Measurements from ENCODE around the gene FREY1. TPM values are rescaled to one million over a fixed set of nuclear protein-coding genes. Genes with fewer than 3 reads are reported as not detected.

The FREY1 gene
- total and polyA plus RNA-seq, 2 of the 13 experiments (the other 11 are each of a cell fraction or from before 2014, with no cell fraction given), result 0.44 to 0.73 TPM

- TF ChIP-seq, protein P1, sequence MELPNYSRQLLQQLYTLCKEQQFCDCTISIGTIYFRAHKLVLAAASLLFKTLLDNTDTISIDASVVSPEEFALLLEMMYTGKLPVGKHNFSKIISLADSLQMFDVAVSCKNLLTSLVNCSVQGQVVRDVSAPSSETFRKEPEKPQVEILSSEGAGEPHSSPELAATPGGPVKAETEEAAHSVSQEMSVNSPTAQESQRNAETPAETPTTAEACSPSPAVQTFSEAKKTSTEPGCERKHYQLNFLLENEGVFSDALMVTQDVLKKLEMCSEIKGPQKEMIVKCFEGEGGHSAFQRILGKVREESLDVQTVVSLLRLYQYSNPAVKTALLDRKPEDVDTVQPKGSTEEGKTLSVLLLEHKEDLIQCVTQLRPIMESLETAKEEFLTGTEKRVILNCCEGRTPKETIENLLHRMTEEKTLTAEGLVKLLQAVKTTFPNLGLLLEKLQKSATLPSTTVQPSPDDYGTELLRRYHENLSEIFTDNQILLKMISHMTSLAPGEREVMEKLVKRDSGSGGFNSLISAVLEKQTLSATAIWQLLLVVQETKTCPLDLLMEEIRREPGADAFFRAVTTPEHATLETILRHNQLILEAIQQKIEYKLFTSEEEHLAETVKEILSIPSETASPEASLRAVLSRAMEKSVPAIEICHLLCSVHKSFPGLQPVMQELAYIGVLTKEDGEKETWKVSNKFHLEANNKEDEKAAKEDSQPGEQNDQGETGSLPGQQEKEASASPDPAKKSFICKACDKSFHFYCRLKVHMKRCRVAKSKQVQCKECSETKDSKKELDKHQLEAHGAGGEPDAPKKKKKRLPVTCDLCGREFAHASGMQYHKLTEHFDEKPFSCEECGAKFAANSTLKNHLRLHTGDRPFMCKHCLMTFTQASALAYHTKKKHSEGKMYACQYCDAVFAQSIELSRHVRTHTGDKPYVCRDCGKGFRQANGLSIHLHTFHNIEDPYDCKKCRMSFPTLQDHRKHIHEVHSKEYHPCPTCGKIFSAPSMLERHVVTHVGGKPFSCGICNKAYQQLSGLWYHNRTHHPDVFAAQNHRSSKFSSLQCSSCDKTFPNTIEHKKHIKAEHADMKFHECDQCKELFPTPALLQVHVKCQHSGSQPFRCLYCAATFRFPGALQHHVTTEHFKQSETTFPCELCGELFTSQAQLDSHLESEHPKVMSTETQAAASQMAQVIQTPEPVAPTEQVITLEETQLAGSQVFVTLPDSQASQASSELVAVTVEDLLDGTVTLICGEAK (IDR thresholded peaks at IDR 0.05), result peak; percentile 64; the same call in 1 of the 2 replicates
- TF ChIP-seq, protein P1 (CRISPR knock-in tag; IDR thresholded peaks at IDR 0.05), result peak; percentile 82
- TF ChIP-seq, protein P2, sequence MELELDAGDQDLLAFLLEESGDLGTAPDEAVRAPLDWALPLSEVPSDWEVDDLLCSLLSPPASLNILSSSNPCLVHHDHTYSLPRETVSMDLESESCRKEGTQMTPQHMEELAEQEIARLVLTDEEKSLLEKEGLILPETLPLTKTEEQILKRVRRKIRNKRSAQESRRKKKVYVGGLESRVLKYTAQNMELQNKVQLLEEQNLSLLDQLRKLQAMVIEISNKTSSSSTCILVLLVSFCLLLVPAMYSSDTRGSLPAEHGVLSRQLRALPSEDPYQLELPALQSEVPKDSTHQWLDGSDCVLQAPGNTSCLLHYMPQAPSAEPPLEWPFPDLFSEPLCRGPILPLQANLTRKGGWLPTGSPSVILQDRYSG (CRISPR knock-in tag; IDR thresholded peaks at IDR 0.05), result no peak
- TF ChIP-seq ZBTB10 (CRISPR knock-in tag; IDR thresholded peaks at IDR 0.05; ENCODE audit: borderline replicate concordance) (no peak), KLF15 (CRISPR knock-in tag; IDR thresholded peaks at IDR 0.05; ENCODE audit: borderline replicate concordance) (0 out of 2 replicates have a peak, but pooled peaks have one; percentile 41), ZNF747 (CRISPR knock-in tag; IDR thresholded peaks at IDR 0.05; ENCODE audit: borderline replicate concordance) (peak; percentile 78; the same call in 1 of the 2 replicates), BORCS8-MEF2B (CRISPR knock-in tag; IDR thresholded peaks at IDR 0.05) (peak; percentile 81), KMT2B (CRISPR knock-in tag; IDR thresholded peaks at IDR 0.05) (peak; percentile 65; the same call in 1 of the 2 replicates), MEF2D (CRISPR knock-in tag; IDR thresholded peaks at IDR 0.05) (0 out of 2 replicates have a peak, but pooled peaks have one; percentile 73), ZNF629 (CRISPR knock-in tag; conservative IDR thresholded peaks at IDR 0.05) (no peak), MYNN (CRISPR knock-in tag; IDR thresholded peaks at IDR 0.05; ENCODE audit: low read depth) (no peak), THAP11 (CRISPR knock-in tag; IDR thresholded peaks at IDR 0.05) (peak; percentile 87), ZNF569 (CRISPR knock-in tag; IDR thresholded peaks at IDR 0.05; ENCODE audit: borderline replicate concordance) (no peak), KLF16 (CRISPR knock-in tag; IDR thresholded peaks at IDR 0.05) (no peak; a peak in 1 of 4 replicates), HMG20B (CRISPR knock-in tag; conservative IDR thresholded peaks at IDR 0.05) (no peak), ZNF468 (CRISPR knock-in tag; IDR thresholded peaks at IDR 0.05) (no peak), PLRG1 (conservative IDR thresholded peaks at IDR 0.05) (no peak), HHEX (CRISPR knock-in tag; IDR thresholded peaks at IDR 0.05) (no peak)
Measured at GRCh38 chr11:45917623-45918330, 10.7 kb upstream of the FREY1 start, which contains the start of gene PEX16 (continued).
